GM12891 (cell line): ENCODE data around the gene SLC12A5.

ENCODE experiments used
- DNase-seq: peaks from one replicate; pipeline ENCODE4 v3.0.0; 2011; ENCODE audit warnings: low spot score; ENCODE audit not compliant: insufficient read length
- FAIRE-seq: peaks from 2 replicates; lab custom pipeline; 2011; peaks lifted over from hg19 to GRCh38; lab: Jason Lieb, UNC
- PAX5 ChIP-seq: IDR thresholded peaks from 2 replicates; pipeline ENCODE4 v1.6.1; 2011; ENCODE audit warnings: low read length, moderate library complexity, mild to moderate bottlenecking; ENCODE audit not compliant: insufficient read depth, severe bottlenecking
- POLR2A ChIP-seq: IDR thresholded peaks from 2 replicates; pipeline ENCODE4 v1.6.1; 2011; ENCODE audit warnings: low read depth, low read length, control low read depth
- POLR2AphosphoS5 ChIP-seq: IDR thresholded peaks from 2 replicates; pipeline ENCODE4 v1.6.1; 2011; ENCODE audit warnings: low read depth, low read length, control low read depth
- POU2F2 ChIP-seq: IDR thresholded peaks from 2 replicates; pipeline ENCODE4 v1.6.1; 2011; ENCODE audit warnings: low read depth, mild to moderate bottlenecking, control low read depth, low read length, moderate library complexity
- SPI1 ChIP-seq: IDR thresholded peaks from 2 replicates; pipeline ENCODE4 v1.6.1; 2011; ENCODE audit warnings: low read depth, low read length, control low read depth
- TAF1 ChIP-seq: IDR thresholded peaks from 2 replicates; pipeline ENCODE4 v1.6.1; 2011; ENCODE audit warnings: low read depth, low read length, control low read depth

Gene SLC12A5

DNA sequence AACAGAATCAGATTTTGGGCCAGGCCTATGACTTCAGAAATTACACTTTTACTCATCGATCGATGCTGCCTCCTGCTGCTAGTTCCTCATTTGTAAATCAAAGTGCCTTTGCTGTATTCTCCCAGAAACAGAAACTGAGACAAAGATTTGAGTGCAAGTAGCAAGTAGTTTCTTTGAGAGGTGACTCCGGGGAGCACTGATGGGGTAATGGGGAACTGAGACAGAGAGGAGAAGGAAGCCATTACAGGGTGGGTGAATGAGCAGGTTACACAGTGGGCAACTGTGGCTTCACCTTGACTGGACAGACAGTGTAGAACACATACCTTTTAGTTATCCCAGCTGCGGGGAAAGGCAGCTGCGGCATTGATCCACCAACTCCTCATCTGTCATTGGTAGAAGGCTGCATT, 79.4 kb downstream of the SLC12A5 start:
- peak; percentile 94 for FAIRE-seq

GRCh38 chr20:46108976-46109375, 80.0 kb downstream of the SLC12A5 start:
- DNase-seq (no peak), FAIRE-seq (no peak)
- no peak for TF ChIP-seq POLR2AphosphoS5
- no peak for TF ChIP-seq TAF1
- no peak for TF ChIP-seq POLR2A
- no peak for TF ChIP-seq SPI1
- TF ChIP-seq POU2F2 = no peak
- TF ChIP-seq PAX5 = no peak

More for the DNA sequence above, 79.4 kb downstream of the SLC12A5 start:
- TF ChIP-seq POLR2A = peak; percentile 41; the same call in 1 of the 2 replicates
- TF ChIP-seq POLR2AphosphoS5 = no peak
- no peak for TF ChIP-seq PAX5
- TF ChIP-seq SPI1 = peak; percentile 96
- TF ChIP-seq POU2F2 = no peak
- no peak for TF ChIP-seq TAF1
- DNase-seq = no peak
